SU-DHL-6 (cell line): ENCODE measurements around the gene MEAK7.

Experiments
- H2AFZ ChIP-seq: fragments of 200-600 bp; sonication (generic); 2 replicates; pipeline ENCODE4 v1.6.1; 2014; ENCODE audit warnings: low read depth, mild to moderate bottlenecking, moderate library complexity, mixed read lengths, antibody characterized with exemption, low read length; ENCODE audit not compliant: severe bottlenecking
- H3F3A ChIP-seq: fragments of 200-600 bp; shearing (Covaris generic); 2 replicates; pipeline ENCODE4 v1.6.0; 2016; ENCODE audit warnings: antibody characterized with exemption, mild to moderate bottlenecking; ENCODE audit not compliant: insufficient read depth
- H3K27ac ChIP-seq: fragments of 200-600 bp; sonication (generic); 2 replicates; pipeline ENCODE4 v1.5.1; 2016; ENCODE audit warnings: low read depth, mild to moderate bottlenecking, low read length, moderate library complexity, mixed read lengths
- H3K27me3 ChIP-seq: fragments of 200-600 bp; sonication (generic), shearing (Covaris generic); 2 replicates; pipeline ENCODE4 v1.6.0; 2014; ENCODE audit warnings: mild to moderate bottlenecking, low read length
- H3K36me3 ChIP-seq: fragments of 200-600 bp; sonication (generic); 2 replicates; pipeline ENCODE4 v1.6.1; 2014; ENCODE audit warnings: mild to moderate bottlenecking, low read length, mixed read lengths
- H3K4me2 ChIP-seq: fragments of 300-600, 200-600 bp; shearing (Covaris generic), sonication (generic); 2 replicates; pipeline ENCODE4 v1.6.0; 2014; ENCODE audit warnings: low read length, low read depth, mild to moderate bottlenecking; ENCODE audit not compliant: poor library complexity, severe bottlenecking
- H3K4me3 ChIP-seq: fragments of 200-600 bp; sonication (generic); 2 replicates; pipeline ENCODE4 v1.5.1; 2014; ENCODE audit warnings: antibody characterized with exemption, low read length, mild to moderate bottlenecking, mixed read lengths; ENCODE audit not compliant: insufficient read depth, poor library complexity, severe bottlenecking
- H3K79me2 ChIP-seq: fragments of 200-600 bp; sonication (generic); 2 replicates; pipeline ENCODE4 v1.6.1; 2014; ENCODE audit warnings: mild to moderate bottlenecking, low read length, moderate library complexity; ENCODE audit not compliant: insufficient read depth
- H3K9ac ChIP-seq: fragments of 200-600 bp; sonication (generic); 2 replicates; pipeline ENCODE4 v1.7.0; 2014; ENCODE audit warnings: mild to moderate bottlenecking, low read length
- H3K9me2 ChIP-seq: fragments of 200-600 bp; sonication (generic); replicated peaks from 2 replicates; pipeline ENCODE4 v1.6.1; 2014; ENCODE audit warnings: low read length; ENCODE audit not compliant: insufficient read depth
- H3K9me3 ChIP-seq: fragments of 200-600 bp; sonication (generic); 2 replicates; pipeline ENCODE4 v1.6.1; 2014; ENCODE audit warnings: low read length, mixed read lengths; ENCODE audit not compliant: insufficient read depth
- H4K20me1 ChIP-seq: fragments of 200-600 bp; sonication (generic); 2 replicates; pipeline ENCODE4 v1.6.1; 2014; ENCODE audit warnings: low read depth, mild to moderate bottlenecking, antibody characterized with exemption, low read length, moderate library complexity, mixed read lengths
- EZH2phosphoT487 ChIP-seq: fragments of 200-600 bp; sonication (generic), shearing (Covaris generic); conservative IDR thresholded peaks from 2 replicates; pipeline ENCODE4 v1.6.1; 2018; ENCODE audit warnings: mild to moderate bottlenecking, antibody characterized with exemption, low read length, moderate library complexity, mixed read lengths
- TF ChIP-seq, protein P1 (sequence below): fragments of 200-600 bp; sonication (generic); IDR thresholded peaks from one replicate; pipeline ENCODE4 v1.5.1; 2017; ENCODE audit warnings: antibody characterized with exemption, mild to moderate bottlenecking, low read length, moderate library complexity; ENCODE audit not compliant: insufficient read depth, poor library complexity, severe bottlenecking

The MEAK7 gene

DNA sequence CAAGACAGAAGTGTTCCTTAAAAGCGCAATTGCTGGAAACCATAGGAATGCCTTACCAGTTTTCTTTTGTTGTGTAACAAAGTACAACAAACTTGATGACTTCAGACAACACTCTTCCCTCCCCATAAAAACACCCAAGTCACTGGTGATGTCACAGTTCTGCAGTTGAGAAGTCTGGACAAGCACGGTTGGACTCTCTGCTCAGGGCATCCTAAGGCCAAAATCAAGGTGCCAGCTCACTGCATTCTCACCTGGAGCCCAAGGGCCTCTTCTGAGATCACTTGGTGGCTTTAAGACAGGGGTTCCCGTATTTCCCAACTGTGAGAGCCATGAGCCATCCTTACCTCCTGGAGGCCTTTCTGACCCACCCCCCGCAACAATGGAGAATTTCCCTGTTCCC is 45.6 kb upstream of the MEAK7 start:
- no peak overlapping the region for H3K4me3 ChIP-seq
- TF ChIP-seq, protein P1, sequence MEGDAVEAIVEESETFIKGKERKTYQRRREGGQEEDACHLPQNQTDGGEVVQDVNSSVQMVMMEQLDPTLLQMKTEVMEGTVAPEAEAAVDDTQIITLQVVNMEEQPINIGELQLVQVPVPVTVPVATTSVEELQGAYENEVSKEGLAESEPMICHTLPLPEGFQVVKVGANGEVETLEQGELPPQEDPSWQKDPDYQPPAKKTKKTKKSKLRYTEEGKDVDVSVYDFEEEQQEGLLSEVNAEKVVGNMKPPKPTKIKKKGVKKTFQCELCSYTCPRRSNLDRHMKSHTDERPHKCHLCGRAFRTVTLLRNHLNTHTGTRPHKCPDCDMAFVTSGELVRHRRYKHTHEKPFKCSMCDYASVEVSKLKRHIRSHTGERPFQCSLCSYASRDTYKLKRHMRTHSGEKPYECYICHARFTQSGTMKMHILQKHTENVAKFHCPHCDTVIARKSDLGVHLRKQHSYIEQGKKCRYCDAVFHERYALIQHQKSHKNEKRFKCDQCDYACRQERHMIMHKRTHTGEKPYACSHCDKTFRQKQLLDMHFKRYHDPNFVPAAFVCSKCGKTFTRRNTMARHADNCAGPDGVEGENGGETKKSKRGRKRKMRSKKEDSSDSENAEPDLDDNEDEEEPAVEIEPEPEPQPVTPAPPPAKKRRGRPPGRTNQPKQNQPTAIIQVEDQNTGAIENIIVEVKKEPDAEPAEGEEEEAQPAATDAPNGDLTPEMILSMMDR = no peak
- TF ChIP-seq EZH2phosphoT487 = no peak

GRCh38 chr16:84548971-84549844 is 44.7 kb upstream of the MEAK7 start:
- Histone ChIP-seq H2AFZ (no peak overlapping the region), H4K20me1 (no peaks in the 10 kb centered on the region), H3K4me3 (no peak overlapping the region)

More for the DNA sequence above, 45.6 kb upstream of the MEAK7 start:
- Histone ChIP-seq H3K36me3 (no peaks in the 10 kb centered on the region), H3K27me3 (no peaks in the 10 kb centered on the region), H3K9me2 (no peaks in the 10 kb centered on the region), H2AFZ (no peak overlapping the region), H3K27ac (no peak overlapping the region), H3K9ac (no peak overlapping the region), H3F3A (no peaks in the 10 kb centered on the region), H3K4me2 (no peak overlapping the region), H3K9me3 (no peaks in the 10 kb centered on the region), H3K79me2 (no peaks in the 10 kb centered on the region), H4K20me1 (no peaks in the 10 kb centered on the region)

DNA sequence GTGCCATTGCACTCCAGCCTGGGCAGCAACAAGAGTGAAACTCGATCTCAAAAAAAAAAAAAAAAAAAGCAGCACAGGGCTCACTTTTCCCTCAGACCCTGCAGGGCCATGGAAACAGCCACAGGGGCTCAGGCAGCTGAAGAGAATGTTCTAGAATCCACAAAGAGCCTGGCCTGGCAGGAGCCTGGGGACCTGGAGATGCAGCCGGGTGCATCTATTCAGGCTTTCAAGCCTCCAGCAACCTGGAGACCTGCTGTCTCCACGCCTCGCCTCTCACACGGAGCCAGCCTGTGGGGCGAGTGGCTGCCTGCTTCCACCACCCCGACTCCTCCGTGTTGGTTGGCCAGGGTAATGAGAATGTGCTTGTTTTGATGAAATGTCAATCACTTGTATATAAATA is 44.0 kb upstream of the MEAK7 start:
- H2AFZ ChIP-seq = no peak overlapping the region
- H3K36me3 ChIP-seq = no peaks in the 10 kb centered on the region
- no peak overlapping the region for H3K9ac ChIP-seq
- H3K9me2 ChIP-seq = no peaks in the 10 kb centered on the region
- TF ChIP-seq, protein P1 = no peak
- TF ChIP-seq EZH2phosphoT487 = no peak
- H3K27me3 ChIP-seq = no peaks in the 10 kb centered on the region
- H4K20me1 ChIP-seq = no peaks in the 10 kb centered on the region
- no peak overlapping the region for H3K4me2 ChIP-seq
- H3K9me3 ChIP-seq = no peaks in the 10 kb centered on the region
- no peak overlapping the region for H3K4me3 ChIP-seq
- no peak overlapping the region for H3K27ac ChIP-seq
- no peaks in the 10 kb centered on the region for H3F3A ChIP-seq
- no peaks in the 10 kb centered on the region for H3K79me2 ChIP-seq

More at GRCh38 chr16:84548971-84549844, 44.7 kb upstream of the MEAK7 start:
- no peaks in the 10 kb centered on the region for H3K9me2 ChIP-seq
- H3F3A ChIP-seq = no peaks in the 10 kb centered on the region
- TF ChIP-seq, protein P1 = no peak
- TF ChIP-seq EZH2phosphoT487 = no peak
- H3K4me2 ChIP-seq = no peak overlapping the region
- H3K27ac ChIP-seq = no peak overlapping the region
- no peaks in the 10 kb centered on the region for H3K79me2 ChIP-seq
- H3K36me3 ChIP-seq = no peaks in the 10 kb centered on the region
- no peaks in the 10 kb centered on the region for H3K9me3 ChIP-seq
- H3K27me3 ChIP-seq = no peaks in the 10 kb centered on the region
- H3K9ac ChIP-seq = no peak overlapping the region
